ENCODE measurements around the gene DNAH8.

DNA sequence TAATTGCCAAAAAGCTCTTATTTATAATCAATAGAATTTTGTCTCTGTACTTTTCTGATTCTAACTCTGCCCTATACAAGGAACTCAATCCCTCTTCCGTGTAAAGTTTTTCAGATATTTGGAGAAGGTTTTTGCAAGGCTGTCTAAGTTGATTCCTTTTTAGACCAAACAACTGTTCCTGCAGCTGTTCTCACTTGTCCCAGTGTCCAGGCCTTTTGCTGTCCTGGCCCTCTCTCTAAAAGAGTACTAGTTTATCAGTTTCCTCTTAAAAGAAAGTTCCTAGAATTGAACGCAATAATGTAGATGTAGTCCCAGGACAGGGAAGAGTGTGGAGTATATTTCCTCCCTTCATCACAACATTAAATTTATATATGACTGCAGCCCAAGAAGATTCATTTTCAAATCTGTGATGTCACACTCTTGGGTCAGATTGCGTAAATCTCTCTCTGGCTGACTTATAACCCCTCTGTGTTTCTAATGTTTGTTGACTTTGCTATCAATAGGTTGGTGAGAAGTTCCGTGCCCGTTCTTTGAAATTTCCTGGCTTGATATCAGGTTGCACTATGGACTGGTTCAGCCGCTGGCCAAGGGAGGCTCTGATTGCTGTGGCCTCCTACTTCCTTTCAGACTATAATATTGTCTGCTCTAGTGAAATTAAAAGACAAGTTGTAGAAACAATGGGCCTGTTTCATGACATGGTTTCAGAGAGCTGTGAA lies 194.1 kb downstream of the DNAH8 start:
- TF ChIP-seq, protein P1, sequence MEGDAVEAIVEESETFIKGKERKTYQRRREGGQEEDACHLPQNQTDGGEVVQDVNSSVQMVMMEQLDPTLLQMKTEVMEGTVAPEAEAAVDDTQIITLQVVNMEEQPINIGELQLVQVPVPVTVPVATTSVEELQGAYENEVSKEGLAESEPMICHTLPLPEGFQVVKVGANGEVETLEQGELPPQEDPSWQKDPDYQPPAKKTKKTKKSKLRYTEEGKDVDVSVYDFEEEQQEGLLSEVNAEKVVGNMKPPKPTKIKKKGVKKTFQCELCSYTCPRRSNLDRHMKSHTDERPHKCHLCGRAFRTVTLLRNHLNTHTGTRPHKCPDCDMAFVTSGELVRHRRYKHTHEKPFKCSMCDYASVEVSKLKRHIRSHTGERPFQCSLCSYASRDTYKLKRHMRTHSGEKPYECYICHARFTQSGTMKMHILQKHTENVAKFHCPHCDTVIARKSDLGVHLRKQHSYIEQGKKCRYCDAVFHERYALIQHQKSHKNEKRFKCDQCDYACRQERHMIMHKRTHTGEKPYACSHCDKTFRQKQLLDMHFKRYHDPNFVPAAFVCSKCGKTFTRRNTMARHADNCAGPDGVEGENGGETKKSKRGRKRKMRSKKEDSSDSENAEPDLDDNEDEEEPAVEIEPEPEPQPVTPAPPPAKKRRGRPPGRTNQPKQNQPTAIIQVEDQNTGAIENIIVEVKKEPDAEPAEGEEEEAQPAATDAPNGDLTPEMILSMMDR (IDR thresholded peaks at IDR 0.05; ENCODE audit: poor library complexity) = no peak
- no peak for TF ChIP-seq EZH2 (IDR thresholded peaks at IDR 0.05; ENCODE audit: borderline replicate concordance)
